Lower leg skin (tissue), 4 donors: ENCODE measurements around the gene RFNG. TPM values are rescaled to one million over a fixed set of nuclear protein-coding genes. Genes with fewer than 3 reads are reported as not detected.

Experiments
- DNase-seq, 2 donors: peaks; one replicate each; pipeline ENCODE4 v3.0.0-alpha.2; 2019; ENCODE audit warnings: low spot score in 2 of 2
- H3K4me3 ChIP-seq: fragments of 200-600 bp; sonication (generic); 2 replicates; pipeline ENCODE4 v1.5.1; 2017; ENCODE audit warnings: mild to moderate bottlenecking, low read depth; ENCODE audit not compliant: poor library complexity, severe bottlenecking
- POLR2A ChIP-seq, 2 donors: fragments of 450-650 bp; IDR thresholded peaks; one replicate each; pipeline ENCODE4 v1.6.1; 2016 to 2017; ENCODE audit warnings: antibody characterized with exemption in 2 of 2, mild to moderate bottlenecking in 1 of 2, moderate library complexity in 1 of 2
- WGBS, 2 donors: methylation state at CpG; one replicate each; pipeline ENCODE4 v1.1.5; 2018; 5-methylcytosine and 5-hydroxymethylcytosine counted together
- intact Hi-C: fragments of 100-400 bp; cut with DNase I; formaldehyde crosslinking; loops from one replicate; pipeline ENCODE4 v1.15.0; 2023; ENCODE audit warnings: low total_unique reads
- total RNA-seq, 4 donors: library from RNA; depleted of rRNA; stranded (reverse); fragments of >200 nt; gene quantifications; one replicate each; pipeline ENCODE4 v1.1.0, GENCODE V29; 2016
- TF ChIP-seq, protein P1 (sequence below), 3 donors: fragments of 450-650 bp; IDR thresholded peaks; one replicate each; pipeline ENCODE4 v1.5.1; 2016; ENCODE audit warnings: antibody characterized with exemption in 3 of 3, mild to moderate bottlenecking in 3 of 3, moderate library complexity in 2 of 3

The RFNG gene
- total RNA-seq, 4 donors from 2014 or later, result 44.8 to 83.7 (median 50.9) TPM

DNA sequence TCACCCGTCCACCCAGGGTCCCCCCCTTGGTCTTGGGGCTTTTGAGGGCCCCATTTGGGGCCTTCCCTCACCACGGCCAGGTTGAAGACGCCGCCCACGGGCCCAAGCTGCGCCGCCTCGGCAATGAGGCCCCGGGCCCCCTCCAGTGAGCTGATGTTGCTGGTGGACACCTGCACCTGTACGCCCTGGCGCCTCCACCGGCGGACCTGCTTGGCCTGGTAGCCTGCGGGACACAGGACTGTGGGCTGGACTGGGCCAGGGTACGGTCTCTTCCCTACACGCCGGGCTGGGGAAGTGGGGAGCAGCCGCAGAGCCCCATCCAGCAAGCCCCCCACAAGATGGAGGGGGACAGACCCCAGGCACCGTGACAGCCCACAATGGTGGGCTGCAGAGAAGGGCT, 30.8 kb upstream of the RFNG start:
- no peak for DNase-seq
- TF ChIP-seq, protein P1, sequence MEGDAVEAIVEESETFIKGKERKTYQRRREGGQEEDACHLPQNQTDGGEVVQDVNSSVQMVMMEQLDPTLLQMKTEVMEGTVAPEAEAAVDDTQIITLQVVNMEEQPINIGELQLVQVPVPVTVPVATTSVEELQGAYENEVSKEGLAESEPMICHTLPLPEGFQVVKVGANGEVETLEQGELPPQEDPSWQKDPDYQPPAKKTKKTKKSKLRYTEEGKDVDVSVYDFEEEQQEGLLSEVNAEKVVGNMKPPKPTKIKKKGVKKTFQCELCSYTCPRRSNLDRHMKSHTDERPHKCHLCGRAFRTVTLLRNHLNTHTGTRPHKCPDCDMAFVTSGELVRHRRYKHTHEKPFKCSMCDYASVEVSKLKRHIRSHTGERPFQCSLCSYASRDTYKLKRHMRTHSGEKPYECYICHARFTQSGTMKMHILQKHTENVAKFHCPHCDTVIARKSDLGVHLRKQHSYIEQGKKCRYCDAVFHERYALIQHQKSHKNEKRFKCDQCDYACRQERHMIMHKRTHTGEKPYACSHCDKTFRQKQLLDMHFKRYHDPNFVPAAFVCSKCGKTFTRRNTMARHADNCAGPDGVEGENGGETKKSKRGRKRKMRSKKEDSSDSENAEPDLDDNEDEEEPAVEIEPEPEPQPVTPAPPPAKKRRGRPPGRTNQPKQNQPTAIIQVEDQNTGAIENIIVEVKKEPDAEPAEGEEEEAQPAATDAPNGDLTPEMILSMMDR (IDR thresholded peaks at IDR 0.05), result no peak
- no peak for TF ChIP-seq POLR2A (IDR thresholded peaks at IDR 0.05)
- intact Hi-C loops, result no loop called here
- H3K4me3 ChIP-seq, result no peak overlapping the region
- WGBS, 2 donors, result 91 to 98% methylated on average over 13 to 19 of the region's 19 CpGs

DNA sequence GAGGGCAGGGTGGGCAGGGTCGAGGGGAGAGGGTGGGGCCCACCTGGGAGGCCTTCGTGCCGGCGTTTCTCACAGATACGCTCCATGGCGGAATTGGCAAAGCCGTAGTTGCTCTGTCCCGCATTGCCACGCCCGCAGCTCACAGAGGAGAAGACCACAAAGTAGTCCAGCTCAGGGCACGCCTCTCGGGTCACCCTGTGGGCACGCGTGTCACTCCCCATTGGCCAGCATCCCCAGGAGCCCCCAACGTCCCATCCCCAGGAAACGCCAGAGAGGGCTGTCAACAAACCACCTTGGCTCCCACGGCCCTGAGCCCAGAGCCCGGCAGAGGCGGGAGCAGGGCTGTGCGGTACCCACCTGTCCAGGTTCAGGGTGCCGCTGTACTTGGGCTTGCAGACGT, 30.4 kb upstream of the RFNG start:
- no peak overlapping the region for H3K4me3 ChIP-seq
- DNase-seq, result no peak
- no peak for TF ChIP-seq POLR2A (IDR thresholded peaks at IDR 0.05)
- TF ChIP-seq, protein P1 (IDR thresholded peaks at IDR 0.05), result no peak
- WGBS, 2 donors, result 90 to 92% methylated on average over 21 to 22 of the region's 22 CpGs
- intact Hi-C loops, result no loop called here

DNA sequence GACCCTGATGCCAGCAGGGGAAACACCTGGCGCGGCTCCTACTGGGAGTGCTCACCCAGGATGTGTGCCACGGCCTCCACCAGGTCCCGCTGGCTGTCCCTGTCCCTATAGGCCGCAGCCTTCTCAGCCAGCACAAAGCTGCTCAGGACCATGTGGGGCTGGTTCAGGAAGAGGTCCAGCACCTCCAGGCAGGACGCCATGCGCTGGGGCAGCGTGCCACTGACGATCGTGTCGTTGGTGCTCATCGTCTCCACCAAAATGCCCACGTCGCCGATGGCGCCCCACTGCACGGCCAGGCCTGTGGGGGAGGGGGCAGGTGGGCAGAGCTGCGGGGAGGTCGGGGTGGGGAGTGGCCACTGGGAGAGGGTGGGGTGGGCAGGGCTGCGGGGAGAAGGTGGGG, 29.9 kb upstream of the RFNG start:
- no peak for DNase-seq
- 94% methylated on average over 12 of the region's 20 CpGs; no CpG with 5 or more reads in 1 of the 2 donors for WGBS, 2 donors
- no peak for TF ChIP-seq POLR2A (IDR thresholded peaks at IDR 0.05)
- TF ChIP-seq, protein P1 (IDR thresholded peaks at IDR 0.05), result no peak
- intact Hi-C loops, result no loop called here
- H3K4me3 ChIP-seq, result no peak overlapping the region

DNA sequence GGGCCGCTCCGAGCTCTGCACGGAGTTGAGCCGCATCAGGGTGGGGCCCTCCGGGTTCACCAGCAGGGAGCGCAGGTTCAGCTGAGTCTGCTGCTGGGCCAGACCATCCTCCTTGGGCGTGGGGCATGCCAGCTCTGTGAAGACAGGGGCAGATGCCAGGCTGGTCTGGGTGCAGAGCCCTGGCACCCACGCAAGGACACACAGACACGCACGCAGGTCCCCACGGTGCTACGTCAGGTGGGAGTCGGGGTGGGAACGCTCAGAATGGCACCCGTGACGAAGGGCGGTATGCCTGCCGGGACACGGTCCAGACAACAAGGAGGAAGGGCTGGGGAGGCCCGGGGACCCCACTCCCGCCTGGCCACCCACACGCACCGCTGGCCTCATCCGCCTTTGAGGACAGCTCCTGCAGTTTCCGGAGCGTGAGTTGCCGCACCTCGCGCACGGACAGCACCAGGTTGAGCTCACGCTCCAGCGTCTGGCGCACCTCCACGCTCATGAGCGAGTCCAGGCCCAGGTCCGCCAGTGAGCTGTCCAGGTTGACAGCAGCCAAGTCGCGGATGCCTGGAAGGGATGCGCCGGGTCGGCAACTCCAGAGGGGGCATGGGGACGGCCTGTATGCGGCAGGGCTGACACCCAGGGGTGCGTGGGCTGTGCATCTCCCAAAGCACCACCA, 29.3 kb upstream of the RFNG start:
- no peak for TF ChIP-seq POLR2A (IDR thresholded peaks at IDR 0.05)
- TF ChIP-seq, protein P1 (IDR thresholded peaks at IDR 0.05), result no peak
- H3K4me3 ChIP-seq, result no peak overlapping the region
- no peak for DNase-seq
- WGBS, 2 donors, result 92 to 95% methylated on average over 31 to 38 of the region's 44 CpGs
- intact Hi-C loops, result no loop called here

DNA sequence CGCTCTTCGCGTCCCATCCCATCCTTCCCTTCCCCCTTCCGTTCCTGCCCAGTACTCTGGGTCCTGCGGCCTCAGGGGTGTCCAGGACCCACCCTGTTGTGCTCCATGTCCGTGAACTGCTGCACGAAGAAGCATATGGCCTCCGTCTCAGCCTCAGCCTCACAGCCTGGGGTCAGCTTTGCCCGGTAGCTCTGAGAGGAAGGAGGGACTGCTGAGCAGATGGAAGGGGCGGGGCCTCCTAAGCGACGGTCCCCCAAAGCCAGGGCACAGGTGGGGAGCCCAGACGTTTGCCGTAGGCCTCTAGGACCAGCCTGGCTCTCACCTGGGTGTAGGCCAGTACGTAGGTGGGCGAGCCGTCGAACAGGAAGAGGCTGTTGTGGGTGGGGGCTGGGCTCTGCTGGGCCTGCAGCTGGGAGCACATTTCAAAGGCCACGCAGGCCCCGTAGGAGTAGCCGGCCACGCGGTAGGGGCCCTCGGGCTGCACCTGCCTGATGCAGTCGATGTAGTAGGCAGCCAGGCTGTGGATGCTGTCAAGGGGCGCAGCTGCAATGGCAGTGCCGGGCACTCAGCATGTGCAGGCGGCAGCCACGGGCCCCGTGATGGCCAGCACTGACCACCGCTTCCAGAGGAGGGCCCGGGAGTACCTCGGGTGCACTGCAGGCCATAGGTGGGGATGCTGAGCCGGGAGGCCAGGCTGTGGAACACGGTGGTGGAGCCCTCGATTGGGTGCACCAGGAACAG, 28.6 kb upstream of the RFNG start:
- WGBS, 2 donors, result 89 to 90% methylated on average over 31 to 32 of the region's 36 CpGs
- TF ChIP-seq, protein P1 (IDR thresholded peaks at IDR 0.05), result no peak
- no peak for TF ChIP-seq POLR2A (IDR thresholded peaks at IDR 0.05)
- H3K4me3 ChIP-seq, result no peak overlapping the region
- no peak for DNase-seq
- intact Hi-C loops, result no loop called here
